ENCODE data around the gene TTBK2.
"Not testable (repeated sequence)": the region's sequence is repeated elsewhere in the genome, so short reads cannot be mapped to it uniquely, and the experiment has no call there.

Gene TTBK2

DNA sequence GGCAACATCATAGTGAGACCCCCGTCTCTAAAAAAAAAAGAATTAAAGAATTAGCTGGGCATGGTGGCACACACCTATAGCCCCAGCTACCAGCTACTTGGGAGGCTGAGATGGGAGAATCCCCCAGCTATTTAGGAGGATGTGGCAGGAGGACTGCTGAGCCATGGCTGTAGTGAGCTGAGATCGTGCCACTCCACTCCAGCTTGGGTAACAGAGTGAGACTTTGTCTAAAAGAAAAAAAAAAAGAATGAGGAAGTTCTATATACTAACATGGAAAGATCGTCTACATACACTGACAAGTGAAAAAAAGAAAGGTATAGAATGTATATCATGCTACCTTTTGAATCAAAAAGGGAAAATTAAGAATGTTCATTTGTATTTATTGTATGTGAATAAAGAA lies 99.8 kb downstream of the TTBK2 start:
- no peak for DNase-seq

DNA sequence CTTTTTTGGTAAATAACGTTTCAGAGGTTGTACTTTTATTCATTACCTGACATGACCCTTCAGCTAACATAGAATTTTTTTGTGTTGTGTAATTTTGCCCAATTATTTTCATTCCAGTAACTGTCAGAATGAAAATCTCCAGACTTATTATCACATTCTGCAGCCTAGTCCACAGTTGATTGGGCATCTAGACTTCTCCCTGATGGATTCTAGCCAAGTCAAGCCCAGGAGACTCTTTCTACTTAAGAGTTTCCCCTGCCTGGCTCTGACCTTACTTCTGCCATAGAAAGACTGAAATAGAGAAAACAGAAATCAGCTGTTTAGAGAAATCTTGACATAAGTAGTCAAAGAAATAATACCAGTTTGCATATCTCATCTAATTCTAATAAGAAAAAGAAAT lies 100.8 kb downstream of the TTBK2 start:
- DNase-seq: no peak

DNA sequence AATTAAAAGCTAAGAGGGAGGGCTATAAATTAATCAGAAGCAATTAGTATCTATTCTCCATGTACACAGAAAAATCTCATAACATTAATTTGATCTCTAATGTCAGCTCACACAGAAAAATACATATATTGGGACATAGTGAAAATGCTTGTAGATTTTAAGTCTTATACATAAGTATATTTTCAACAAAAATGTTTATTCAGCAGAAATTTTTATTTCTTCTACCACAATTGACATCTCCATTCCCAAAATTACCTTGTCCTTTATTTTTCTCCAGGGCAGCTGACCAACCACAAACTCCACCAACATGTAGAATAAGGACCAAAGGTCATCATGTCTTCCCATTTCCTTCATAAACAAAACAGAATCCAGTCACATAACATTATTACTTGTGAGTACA lies 109.1 kb downstream of the TTBK2 start:
- no peak for DNase-seq

DNA sequence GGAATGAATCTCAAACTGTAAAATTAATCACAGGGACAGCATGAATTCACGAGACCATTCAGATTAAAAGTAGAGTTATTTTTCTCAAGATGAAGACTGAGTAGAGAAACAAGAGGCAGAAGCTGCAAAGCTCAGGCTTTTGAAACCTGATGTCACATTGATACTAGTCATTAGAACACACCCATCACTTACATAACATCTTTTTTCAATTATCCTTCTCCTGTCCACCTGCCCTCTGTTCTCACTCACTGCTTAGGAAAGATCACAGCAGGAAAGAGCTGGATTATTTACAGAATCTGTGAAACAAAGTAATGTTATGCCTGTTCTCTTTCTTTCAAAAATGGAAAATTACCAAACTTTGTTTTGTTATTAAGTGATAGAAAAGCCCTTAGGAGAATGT lies 111.7 kb downstream of the TTBK2 start:
- peak in 1 of 2 experiments; percentile 2 for DNase-seq

DNA sequence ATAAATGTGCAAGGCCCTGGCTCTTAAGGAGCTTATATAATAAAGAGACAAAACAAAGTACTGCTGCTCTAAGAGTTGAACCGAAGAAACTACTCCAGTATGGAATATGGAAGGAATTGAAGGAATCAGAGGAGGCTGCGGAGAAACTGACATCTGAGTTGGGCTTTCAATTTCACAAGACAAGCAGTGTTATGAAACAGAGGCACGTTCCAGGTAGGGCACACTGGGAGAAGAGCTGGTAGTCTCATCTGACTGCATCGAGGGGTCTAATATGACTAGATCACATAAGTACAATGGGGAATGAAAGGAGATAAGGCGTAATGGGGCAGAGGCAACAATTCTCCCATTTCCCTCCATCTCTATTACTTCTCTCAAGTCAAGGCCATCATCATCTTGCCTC lies 115.3 kb downstream of the TTBK2 start:
- DNase-seq: no peak

DNA sequence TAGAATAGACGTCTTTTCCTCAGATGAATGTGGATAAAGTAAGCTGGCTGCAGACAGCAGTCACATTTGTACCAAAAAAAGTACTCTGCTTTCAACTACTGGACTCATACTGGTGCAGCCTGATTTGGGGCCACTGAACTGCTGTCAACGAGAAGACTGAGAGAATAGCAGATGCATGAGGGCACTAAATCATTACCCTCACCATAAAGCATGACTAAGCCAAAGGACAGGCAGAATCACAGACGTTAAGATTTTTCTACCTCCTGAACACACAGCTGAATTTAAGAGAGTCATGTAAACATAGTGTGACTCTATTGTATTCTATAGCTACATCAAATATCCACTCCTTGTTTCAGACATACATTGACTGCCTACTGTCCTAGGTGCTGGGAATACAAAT lies 115.8 kb downstream of the TTBK2 start:
- DNase-seq: no peak

DNA sequence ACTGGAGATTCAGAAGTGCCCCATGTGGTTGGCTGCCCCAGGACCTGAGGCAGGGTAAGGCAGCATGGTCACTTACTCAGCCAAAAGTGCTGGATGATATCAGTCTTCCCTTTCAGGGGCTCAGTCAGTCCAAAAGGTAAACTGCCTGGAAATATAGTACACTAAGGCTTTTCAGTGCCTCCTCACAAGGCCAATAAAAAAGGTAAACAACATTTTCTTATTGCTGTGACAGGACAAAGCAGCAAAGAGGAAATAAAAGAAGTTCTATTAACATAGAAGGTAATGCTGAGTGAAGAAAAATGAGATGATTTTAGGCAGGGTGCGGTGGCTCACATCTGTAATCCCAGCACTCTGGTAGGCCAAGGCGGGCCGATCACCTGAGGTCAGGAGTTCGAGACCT lies 117.1 kb downstream of the TTBK2 start:
- no peak for DNase-seq

DNA sequence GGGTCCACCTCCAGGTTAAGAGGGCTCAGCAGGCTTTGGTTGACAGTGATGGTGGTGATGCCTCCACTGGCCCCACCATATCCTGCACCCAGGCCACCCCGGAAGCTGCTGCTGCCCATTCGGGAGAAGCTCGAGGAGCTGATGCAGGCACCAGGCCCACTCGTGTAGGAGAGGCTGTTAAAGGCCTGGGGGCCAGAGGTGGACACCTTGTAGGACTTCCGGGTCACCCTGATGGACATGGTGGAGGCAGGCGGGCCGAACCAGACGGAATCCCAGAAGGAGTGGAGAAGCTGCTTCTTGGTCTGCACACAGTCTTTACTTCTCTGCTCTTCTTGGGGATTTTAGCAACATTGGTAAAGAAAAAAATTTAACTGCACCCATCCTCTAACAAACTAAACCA lies 118.4 kb downstream of the TTBK2 start:
- DNase-seq: no peak

DNA sequence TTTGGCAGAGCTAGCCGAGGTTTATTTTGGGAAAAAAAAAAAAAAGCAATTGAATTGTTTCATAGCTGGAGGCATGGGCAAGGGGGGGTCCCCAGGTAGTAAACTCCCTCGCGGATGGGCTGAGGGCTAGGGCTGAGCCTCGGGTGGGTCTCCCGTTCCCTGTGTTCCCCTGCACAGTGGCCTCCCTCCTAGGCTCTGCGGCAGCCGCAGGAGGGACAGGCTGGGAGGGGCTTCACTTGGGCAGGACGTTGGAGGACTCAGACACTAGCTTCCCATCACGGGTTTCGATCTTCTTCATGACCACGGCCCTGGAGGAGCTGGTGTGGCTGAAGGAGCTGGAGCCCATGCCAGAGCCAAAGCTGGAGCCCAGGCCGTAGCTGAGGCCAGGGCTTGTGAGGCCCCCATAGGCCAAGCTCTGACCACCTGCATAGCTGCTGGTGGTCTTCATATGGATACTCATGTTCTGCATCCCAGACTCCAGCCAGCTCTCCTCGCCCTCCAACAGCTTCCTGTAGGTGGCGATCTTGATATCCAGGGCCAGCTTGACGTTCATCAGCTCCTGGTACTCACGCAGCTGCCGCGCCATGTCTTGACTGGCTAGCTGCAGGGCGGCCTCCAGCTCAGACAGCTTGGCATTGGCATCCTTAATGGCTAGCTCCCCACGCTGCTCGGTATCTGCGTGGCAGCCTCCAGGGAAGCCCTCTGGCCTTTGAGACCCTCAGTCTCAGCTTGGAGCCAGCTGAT lies 119.7 kb downstream of the TTBK2 start:
- no peak for DNase-seq

DNA sequence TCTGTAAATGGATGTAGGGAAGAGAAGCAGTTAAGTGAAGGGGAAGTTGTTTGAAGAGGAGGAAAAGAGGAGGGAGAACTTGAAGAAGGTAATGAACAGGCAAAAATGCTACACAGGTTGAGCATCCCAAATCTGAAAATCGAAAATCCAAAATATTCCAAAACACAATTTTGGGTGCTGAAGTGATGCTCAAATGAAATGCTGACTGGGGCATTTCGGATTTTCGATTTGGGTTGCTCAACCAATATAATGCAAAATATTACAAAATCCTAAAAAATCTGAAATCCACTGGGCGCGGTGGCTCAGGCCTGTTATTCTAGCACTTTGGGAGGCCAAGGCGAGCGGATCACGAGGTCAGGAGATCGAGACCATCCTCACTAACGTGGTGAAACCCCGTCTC lies 121.8 kb downstream of the TTBK2 start:
- DNase-seq: no peak

DNA sequence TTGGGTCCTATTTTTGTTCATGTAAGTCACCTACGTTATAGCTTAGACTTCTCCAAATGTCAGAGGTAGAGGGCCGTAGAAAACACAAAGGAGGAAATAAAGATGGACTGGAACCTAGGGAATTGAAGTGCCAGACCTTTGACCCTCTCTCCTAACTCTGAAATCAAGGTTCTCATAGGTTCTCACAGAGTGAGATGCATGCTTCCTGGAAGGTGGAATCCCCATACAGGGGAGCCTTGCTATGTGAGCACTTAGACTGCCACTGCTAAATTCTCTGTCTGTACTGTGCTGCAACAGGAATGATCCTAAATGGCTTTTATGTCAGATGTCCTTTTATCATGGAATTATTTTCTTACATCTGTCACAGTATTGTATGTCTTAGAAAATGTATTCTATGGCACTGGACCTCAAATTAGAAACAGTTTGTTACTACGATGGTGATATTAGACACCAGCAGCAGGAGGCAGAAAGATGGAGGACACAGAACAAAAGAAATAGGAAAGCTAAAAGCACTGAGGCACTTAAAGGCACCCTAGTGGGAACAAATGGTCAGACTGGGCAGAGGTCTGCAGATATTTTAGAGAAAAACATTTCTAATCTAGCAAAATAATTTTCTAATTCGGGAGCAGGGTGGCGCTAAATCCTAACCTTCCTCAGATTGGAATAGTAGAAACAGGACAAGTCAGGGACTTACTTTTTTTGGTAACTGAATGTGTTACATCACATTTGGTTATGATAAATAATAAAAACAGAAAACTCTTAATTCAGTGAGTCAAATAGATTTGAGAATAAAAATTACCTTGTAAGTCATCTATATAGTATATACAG lies 123.4 kb downstream of the TTBK2 start:
- no peak for DNase-seq

DNA sequence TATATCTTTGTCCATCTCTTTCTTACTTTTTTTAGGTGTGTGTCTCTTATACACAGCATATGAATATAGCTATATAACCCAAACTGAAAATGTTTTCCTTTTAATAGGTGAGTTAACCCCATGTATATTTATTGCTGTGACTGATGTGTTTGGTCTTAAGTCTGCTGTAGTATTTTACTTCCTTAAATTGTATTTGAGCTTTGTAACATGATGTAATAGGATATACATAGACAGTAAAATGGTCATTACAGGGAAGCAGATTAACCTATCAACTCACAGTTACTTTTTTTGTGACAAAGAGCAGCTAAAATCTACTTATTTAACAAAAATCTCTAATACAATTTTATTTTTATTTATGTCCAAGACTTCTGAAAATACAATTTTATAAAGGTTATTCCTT lies 131.9 kb downstream of the TTBK2 start:
- DNase-seq: no peak

DNA sequence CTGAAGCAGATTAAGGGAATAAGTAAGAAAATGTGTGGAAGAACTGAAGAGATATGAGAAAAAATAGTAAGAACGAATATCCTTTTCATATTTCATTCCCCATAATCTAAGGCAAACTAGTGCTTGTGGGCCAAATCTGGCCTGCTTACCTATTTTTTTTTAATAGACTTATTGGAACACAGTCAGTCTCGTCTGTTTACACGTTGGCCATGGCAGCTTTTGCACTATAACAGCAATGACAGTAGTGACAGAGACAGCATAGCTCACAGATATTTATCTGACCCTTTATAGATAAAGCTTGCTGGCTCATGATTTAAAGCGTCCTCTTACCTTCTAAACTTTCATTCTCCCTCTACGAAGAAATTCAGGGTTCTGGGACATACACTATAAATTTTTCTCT lies 133.6 kb downstream of the TTBK2 start:
- no peak for DNase-seq

DNA sequence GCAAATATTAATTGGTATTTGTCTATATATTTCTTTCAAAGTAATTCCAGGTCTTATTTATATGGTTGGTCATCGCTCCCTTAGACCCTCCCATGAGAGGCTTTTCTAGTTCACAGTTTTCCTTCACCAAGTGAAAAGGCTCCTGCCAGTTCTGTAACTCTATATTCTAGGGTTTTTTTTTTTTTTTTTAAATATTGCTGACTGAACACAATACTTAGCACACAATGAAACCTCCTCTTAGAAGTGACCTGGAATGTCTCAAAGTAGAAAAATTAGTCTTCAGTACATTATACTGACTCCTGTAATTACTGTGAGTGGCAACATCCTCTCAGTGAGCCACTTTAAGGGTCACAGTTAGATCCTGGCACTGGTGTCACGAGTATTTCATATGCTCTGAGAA lies 135.0 kb downstream of the TTBK2 start:
- no peak for DNase-seq

DNA sequence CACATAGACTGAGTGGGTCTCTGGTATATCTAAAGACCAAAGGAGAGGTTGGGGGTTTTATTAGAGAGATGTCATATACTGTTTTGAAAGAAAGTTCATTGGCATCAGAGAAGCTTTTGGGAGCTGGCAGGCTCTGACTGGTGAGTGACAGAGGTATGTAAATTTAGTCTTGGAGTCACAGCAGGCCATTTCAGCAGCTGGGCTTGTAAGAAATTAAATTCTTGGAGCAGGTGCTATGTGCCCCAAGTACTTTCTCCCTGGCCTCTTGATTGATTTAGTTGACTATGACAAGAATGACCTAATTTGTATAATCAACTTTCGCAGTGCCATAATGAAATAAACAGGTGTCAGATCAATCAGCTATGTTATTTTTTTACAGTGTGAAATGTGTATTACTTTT lies 135.9 kb downstream of the TTBK2 start:
- no peak for DNase-seq

DNA sequence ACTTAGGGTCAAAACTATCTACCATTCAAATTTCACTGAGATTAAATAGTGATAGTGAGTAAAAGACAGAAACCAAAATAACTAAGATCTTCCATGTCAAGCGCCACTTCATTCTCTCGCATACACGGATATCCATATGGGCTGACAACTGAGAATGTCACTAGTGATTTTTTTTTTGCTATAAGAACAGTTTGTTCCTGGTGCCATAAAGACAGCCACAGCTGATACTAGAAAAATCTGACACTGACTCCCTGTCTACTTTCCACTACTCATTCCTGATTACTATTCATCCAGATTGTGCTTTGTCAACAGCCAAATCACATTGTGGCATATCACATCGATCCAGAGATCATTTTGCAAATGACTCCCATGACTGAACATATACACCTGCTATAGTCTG lies 137.9 kb downstream of the TTBK2 start:
- no peak for DNase-seq

DNA sequence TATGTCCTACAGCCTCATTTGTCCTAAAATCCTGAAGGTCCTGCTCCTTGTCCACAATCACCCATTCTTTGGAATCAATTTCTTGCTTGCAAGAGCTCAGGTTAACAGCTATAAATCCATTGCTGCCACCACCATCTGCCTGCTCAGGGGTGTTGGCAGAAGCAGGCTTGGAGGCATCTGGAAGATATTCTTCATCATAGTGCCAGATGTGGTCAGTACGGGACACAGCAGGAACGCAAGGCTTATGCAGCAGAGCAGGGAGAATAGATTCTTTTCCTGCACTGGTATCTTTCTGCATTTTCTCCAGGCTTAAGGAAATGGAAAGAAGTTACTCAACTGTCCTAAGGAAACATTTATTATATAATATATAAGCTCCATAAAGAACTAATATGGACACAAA lies 145.2 kb downstream of the TTBK2 start:
- no peak for DNase-seq

DNA sequence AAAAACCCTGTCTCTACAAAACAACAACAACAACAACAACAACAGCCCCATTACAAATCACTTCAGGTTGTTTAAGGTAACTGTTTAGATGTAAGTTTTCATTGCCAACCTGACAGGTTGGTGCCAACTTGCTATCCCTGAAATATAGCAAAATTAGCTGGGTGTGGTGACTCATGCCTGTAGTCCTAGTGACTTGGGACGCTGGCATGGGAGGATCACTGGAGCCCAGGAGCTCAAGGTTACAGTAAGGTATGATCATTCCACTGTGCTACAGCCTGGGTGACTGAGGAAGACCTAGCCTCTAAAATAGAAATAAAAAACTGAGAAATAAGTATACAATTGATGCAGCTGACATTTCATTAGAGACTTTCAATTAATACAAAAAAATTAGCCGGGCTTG lies 147.7 kb downstream of the TTBK2 start:
- DNase-seq: no peak

DNA sequence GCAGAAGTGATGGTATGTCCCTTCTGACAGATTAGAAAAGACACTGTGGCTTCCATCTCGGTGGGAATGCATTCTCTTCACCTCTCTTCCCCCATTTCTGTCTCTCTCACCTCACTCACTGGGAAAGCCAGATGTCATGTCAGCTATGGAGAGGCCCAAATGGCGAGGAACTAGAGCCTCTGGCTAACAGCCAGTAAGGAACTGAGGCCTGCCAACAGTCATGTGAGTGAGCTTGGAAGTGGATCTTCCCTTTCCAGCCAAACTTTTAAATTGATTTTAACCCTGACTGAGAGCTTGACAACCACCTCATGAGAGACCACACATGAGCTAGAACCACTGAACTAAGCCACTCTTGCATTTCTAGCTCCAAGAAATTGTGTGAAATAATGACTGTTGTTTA lies 148.4 kb downstream of the TTBK2 start:
- DNase-seq: no peak

DNA sequence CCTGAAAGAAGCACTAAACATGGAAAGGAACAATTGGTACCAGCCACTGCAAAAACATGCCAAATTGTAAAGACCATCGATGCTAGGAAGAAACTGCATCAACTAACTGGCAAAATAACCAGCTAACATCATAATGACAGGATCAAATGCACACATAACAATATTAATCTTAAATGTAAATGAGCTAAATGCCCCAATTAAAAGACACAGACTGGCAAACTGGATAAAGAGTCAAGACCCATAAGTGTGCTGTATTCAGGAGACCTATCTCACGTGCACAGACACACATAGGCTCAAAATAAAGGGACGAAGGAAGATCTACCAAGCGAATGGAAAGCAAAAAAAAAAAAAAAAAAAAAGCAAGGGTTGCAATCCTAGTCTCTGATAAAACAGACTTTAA lies 154.5 kb downstream of the TTBK2 start:
- DNase-seq: not testable (repeated sequence)

DNA sequence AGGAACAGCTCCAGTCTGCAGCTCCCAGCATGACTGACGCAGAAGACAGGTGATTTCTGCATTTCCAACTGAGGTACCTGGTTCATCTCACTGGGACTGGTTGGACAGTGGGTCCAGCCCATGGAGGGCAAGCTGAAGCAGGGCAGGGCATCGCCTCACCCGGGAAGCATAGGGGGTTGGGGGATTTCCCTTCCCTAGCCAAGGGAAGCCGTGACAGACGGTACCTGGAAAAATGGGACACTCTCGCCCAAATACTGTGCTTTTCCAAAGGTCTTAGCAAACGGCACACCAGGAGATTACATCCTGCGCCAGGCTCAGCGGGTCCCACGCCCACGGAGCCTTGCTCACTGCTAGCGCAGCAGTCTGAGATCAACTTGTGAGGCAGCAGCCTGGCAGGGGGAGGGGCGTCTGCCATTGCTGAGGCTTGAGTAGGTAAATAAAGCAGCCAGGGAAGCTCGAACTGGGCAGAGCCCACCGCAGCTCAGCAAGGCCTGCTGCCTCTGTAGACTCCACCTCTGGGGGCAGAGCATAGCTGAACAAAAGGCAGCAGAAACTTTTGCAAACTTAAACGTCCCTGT lies 156.3 kb downstream of the TTBK2 start:
- not testable (repeated sequence) for DNase-seq

DNA sequence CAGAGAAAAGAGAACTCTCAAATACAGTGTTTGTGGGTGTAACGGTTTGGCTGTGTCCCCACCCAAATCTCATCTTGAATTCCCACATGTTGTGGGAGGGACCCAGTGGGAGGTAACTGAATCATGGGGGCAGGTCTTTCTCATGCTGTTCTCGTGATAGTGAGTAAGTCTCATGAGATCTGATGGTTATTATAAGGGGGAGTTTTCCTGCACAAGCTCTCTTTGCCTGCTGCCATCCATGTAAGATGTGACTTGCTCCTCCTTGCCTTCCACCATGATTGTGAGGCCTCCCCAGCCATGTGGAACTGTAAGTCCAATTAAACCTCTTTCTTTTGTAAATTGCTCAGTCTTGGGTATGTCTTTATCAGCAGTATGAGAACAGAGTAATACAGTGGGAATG lies 158.8 kb downstream of the TTBK2 start:
- not testable (repeated sequence) for DNase-seq

DNA sequence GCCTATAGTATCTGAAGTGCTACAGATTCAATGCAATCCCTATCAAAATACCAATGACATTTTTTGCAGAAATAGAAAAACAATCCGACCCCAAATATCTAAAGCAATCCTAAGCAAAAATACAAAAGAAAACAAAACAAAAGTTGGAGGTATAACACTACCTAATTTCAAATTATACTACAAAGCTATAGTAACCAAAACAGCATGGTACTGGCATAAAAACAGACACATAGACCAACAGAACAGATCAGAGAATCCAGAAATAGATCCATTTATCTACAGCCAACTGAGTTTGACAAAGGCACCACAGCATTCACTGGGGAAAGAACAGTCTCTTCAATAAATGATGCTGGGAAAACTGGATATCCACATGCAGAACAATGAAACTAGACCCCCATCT lies 159.8 kb downstream of the TTBK2 start:
- no peak for DNase-seq

DNA sequence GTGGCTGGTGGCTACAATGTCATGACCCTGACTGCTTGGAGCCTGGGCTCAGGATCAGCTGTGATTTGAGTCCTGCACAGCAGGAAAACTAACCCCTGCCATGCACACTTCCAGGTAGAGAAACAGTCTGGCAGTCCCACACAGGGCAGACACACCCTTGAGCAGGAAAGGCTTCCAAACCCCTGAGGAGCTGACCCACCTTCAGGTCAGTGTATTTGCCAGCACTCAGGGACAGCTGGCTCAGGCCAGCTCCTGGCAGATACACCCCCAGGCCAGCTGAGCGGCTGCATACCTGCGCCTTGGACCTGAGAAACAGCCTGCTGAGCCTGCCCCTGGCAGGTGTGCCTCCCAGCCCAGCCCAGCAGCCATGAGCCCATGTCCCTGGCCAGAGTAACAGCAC lies 161.5 kb downstream of the TTBK2 start:
- DNase-seq: no peak

Measured in cerebellar nuclear complex (tissue), 1 donor.